ENCODE results near the gene CSMD2.

DNA sequence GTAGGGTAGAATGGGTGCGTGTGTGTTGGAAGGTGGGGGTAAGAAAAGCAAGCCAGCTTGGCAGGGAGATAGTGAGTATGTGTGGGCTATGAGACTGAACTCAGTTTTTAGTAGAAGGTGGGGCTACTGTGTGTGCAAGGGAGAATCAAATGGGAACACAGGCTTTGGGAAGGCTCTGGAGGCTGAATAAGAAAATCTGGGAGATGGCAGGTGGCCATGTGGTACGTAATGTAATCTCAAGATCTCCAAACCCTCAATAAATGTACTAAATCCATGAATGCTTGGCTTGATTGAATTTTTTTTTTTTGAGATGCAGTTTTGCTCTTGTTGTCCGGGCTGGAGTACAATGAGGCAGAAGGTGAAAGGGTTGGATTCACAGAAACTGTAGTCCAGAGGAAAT is 696.1 kb downstream of the CSMD2 start:
- TF ChIP-seq YY1 (IDR thresholded peaks at IDR 0.05; ENCODE audit: insufficient read depth, insufficient read length) (no peak), ZNF274 (IDR thresholded peaks at IDR 0.05; ENCODE audit: low read depth, low read length) (no peak), SUZ12 (IDR thresholded peaks at IDR 0.05; ENCODE audit: extremely low read depth, insufficient read depth, insufficient read length) (no peak)

All from NT2/D1 (cell line).